ENCODE measurements around the gene CDX1.

- TF ChIP-seq, protein P1, sequence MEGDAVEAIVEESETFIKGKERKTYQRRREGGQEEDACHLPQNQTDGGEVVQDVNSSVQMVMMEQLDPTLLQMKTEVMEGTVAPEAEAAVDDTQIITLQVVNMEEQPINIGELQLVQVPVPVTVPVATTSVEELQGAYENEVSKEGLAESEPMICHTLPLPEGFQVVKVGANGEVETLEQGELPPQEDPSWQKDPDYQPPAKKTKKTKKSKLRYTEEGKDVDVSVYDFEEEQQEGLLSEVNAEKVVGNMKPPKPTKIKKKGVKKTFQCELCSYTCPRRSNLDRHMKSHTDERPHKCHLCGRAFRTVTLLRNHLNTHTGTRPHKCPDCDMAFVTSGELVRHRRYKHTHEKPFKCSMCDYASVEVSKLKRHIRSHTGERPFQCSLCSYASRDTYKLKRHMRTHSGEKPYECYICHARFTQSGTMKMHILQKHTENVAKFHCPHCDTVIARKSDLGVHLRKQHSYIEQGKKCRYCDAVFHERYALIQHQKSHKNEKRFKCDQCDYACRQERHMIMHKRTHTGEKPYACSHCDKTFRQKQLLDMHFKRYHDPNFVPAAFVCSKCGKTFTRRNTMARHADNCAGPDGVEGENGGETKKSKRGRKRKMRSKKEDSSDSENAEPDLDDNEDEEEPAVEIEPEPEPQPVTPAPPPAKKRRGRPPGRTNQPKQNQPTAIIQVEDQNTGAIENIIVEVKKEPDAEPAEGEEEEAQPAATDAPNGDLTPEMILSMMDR (conservative IDR thresholded peaks at IDR 0.05; ENCODE audit: low read depth, low read length) = no peak
- TF ChIP-seq EZH2phosphoT487 (IDR thresholded peaks at IDR 0.05; ENCODE audit: borderline replicate concordance, low read length) = no peak
Observed at GRCh38 chr5:150206098-150206778, 39.7 kb downstream of the CDX1 start.
